Naive thymus-derived CD4-positive, alpha-beta T cell (primary cell): ENCODE data around the gene SOCS1. TPM values are rescaled to one million over a fixed set of nuclear protein-coding genes. Genes with fewer than 3 reads are reported as not detected.

Source experiments
- ATAC-seq: fragments of 150-1000 bp; cut with Tn5 transposase; 2 replicates; pipeline ENCODE4 v1.10.0; 2021; ENCODE audit warnings: mild to moderate bottlenecking, moderate library complexity
- CTCF ChIA-PET: fragments of 350-600 bp; sonication (Branson Sonifier 250); formaldehyde crosslinking; loops from one replicate; lab custom pipeline; 2021; ENCODE audit warnings: antibody characterized with exemption; lab: Charles Lee
- POLR2A ChIA-PET: fragments of 350-600 bp; sonication (Branson Sonifier 250); formaldehyde crosslinking; loops from one replicate; lab custom pipeline; 2021; ENCODE audit warnings: antibody characterized with exemption, inconsistent platforms; lab: Charles Lee
- DNase-seq, 9 donors: peaks; one replicate each; pipeline versions ENCODE4 v3.0.0 to v3.0.0-alpha.2; 2020 to 2022; ENCODE audit warnings: mixed read lengths in 1 of 9
- H3K27ac ChIP-seq: one replicate; pipeline ENCODE4 v1.7.0; 2013; ENCODE audit warnings: mild to moderate bottlenecking, low read depth, low read length, moderate library complexity
- H3K27me3 ChIP-seq, 2 donors: one replicate each; pipeline ENCODE4 v1.7.0; 2013; ENCODE audit warnings: low read length in 2 of 2, mild to moderate bottlenecking in 2 of 2, moderate library complexity in 2 of 2; ENCODE audit not compliant: control insufficient read depth in 2 of 2, insufficient read depth in 2 of 2
- H3K36me3 ChIP-seq, 3 experiments: 1 replicate in 2 of 3; 2 replicates in 1 of 3; pipeline ENCODE4 v1.7.0; 2013; ENCODE audit warnings: low read length in 3 of 3, mild to moderate bottlenecking in 3 of 3, moderate library complexity in 1 of 3; ENCODE audit not compliant: insufficient read depth in 3 of 3, control insufficient read depth in 2 of 3
- H3K4me1 ChIP-seq, 2 donors: one replicate each; pipeline ENCODE4 v1.7.0; 2013; ENCODE audit warnings: low read length in 2 of 2, mild to moderate bottlenecking in 2 of 2, moderate library complexity in 1 of 2; ENCODE audit not compliant: control insufficient read depth in 2 of 2, insufficient read depth in 2 of 2
- H3K4me3 ChIP-seq: 2 replicates; pipeline ENCODE4 v1.7.0; 2013; ENCODE audit warnings: mild to moderate bottlenecking, low read length
- H3K9me3 ChIP-seq, 3 experiments: 1 replicate in 2 of 3; 2 replicates in 1 of 3; pipeline ENCODE4 v1.7.0; 2013; ENCODE audit warnings: low read length in 3 of 3; ENCODE audit not compliant: control insufficient read depth in 2 of 3
- H3K27ac Mint-ChIP-seq, 9 donors: one replicate each; pipeline ENCODE4 v1.8.0; 2020 to 2022; ENCODE audit warnings: mixed read lengths in 9 of 9, mild to moderate bottlenecking in 8 of 9, moderate library complexity in 5 of 9, inconsistent platforms in 2 of 9
- H3K27me3 Mint-ChIP-seq, 5 donors: one replicate each; pipeline ENCODE4 v1.8.0; 2021 to 2022; ENCODE audit warnings: mixed read lengths in 5 of 5, mild to moderate bottlenecking in 1 of 5
- H3K36me3 Mint-ChIP-seq, 5 donors: one replicate each; pipeline ENCODE4 v1.8.0; 2020 to 2022; ENCODE audit warnings: mixed read lengths in 5 of 5, mild to moderate bottlenecking in 3 of 5, inconsistent platforms in 1 of 5
- H3K4me1 Mint-ChIP-seq, 7 donors: one replicate each; pipeline ENCODE4 v1.8.0; 2020 to 2022; ENCODE audit warnings: mixed read lengths in 7 of 7, mild to moderate bottlenecking in 3 of 7, inconsistent platforms in 1 of 7
- H3K4me3 Mint-ChIP-seq, 10 donors: one replicate each; pipeline ENCODE4 v1.8.0; 2020 to 2022; ENCODE audit warnings: mild to moderate bottlenecking in 10 of 10, mixed read lengths in 10 of 10, moderate library complexity in 6 of 10, inconsistent platforms in 2 of 10
- H3K9me3 Mint-ChIP-seq, 11 donors: one replicate each; pipeline ENCODE4 v1.8.0; 2020 to 2022; ENCODE audit warnings: mixed read lengths in 11 of 11, mild to moderate bottlenecking in 4 of 11, inconsistent platforms in 1 of 11, moderate library complexity in 1 of 11
- intact Hi-C, 2 donors: fragments of 100-400 bp; cut with micrococcal nuclease; formaldehyde crosslinking; loops; one replicate each; pipeline ENCODE4 v1.15.1; 2023
- polyA plus RNA-seq, 2 donors: library from polyadenylated mRNA; unstranded; fragments of 300-500 nt; fragmentation: Illumina TruSeq; gene quantifications; one replicate each; pipeline ENCODE4 v1.2.3, GENCODE V29; 2021
- total RNA-seq, 6 experiments: library from RNA in 5 of 6; stranded (reverse) in 5 of 6; gene quantifications; 1 replicate in 5 of 6; 2 replicates in 1 of 6; pipeline ENCODE4 v1.2.3 and lab custom pipeline; 2021 to 2026

The SOCS1 gene
- total and polyA plus RNA-seq, 7 experiments from 2014 or later = 12.8 to 191 (median 16.1) TPM

DNA sequence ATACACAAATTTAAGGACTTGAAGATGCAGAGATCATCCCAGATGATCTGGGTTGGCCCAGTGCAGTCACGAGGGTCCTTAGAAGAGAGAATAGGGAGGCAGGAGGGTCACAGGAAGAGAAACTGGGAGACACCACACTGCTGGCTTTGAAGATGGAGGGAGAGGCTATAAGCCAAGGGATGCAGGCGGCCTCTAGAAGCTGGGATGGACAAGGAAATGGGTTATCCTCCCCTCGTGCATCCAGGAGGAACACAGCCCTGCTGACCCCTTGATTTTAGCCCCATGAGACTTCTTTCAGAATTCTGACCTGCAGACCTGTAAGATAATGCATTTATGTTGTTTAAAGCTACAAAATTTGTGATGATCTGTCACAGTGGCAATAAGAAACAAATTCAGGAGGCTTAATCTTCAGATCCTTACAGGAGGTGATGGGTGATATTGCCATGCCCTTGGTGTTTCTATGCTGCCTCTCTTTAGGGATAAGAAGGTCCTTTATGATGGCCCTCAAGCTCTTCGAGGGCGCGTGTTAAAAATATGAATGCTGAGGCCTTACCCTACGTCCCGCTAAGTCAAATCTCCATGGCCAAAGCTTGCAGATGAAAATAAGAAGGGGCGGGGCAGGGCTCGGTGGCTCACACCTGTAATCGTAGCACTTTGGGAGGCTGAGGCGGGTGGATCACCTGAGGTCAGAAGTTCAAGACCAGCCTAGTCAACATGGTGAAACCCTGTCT is 21.8 kb upstream of the SOCS1 start:
- CTCF ChIA-PET = interaction anchor here (0.6 kb wide), 2 partner anchors 19 to 45 kb away, joined by 3 to 7 read pairs; no protein-coding TSS in a partner anchor
- peaks cover 0 to 22% (median 0%) of the 10 kb centered on the region in 5 donors for H3K27me3 Mint-ChIP-seq
- no peaks in the 10 kb centered on the region for H3K4me1 ChIP-seq
- no peak overlapping the region for H3K4me3 Mint-ChIP-seq
- peaks cover 0 to 16% (median 0%) of the 10 kb centered on the region in 7 donors for H3K4me1 Mint-ChIP-seq
- DNase-seq (no peak), ATAC-seq (no peak)
- H3K27ac Mint-ChIP-seq = peak overlapping the region in 1 of 9 donors; percentile 27
- no peak overlapping the region for H3K27ac ChIP-seq
- no peak overlapping the region for H3K4me3 ChIP-seq
- intact Hi-C loops = no loop called here
- POLR2A ChIA-PET = interaction anchor here (1.5 kb wide), 1 partner anchor 77 kb away, joined by 5 read pairs; no protein-coding TSS in a partner anchor
- H3K9me3 ChIP-seq = no peaks in the 10 kb centered on the region
- H3K27me3 ChIP-seq = no peaks in the 10 kb centered on the region
- H3K36me3 ChIP-seq = no peaks in the 10 kb centered on the region
- H3K9me3 Mint-ChIP-seq = peaks cover 0 to 2% (median 0%) of the 10 kb centered on the region in 11 donors
- no peaks in the 10 kb centered on the region for H3K36me3 Mint-ChIP-seq

DNA sequence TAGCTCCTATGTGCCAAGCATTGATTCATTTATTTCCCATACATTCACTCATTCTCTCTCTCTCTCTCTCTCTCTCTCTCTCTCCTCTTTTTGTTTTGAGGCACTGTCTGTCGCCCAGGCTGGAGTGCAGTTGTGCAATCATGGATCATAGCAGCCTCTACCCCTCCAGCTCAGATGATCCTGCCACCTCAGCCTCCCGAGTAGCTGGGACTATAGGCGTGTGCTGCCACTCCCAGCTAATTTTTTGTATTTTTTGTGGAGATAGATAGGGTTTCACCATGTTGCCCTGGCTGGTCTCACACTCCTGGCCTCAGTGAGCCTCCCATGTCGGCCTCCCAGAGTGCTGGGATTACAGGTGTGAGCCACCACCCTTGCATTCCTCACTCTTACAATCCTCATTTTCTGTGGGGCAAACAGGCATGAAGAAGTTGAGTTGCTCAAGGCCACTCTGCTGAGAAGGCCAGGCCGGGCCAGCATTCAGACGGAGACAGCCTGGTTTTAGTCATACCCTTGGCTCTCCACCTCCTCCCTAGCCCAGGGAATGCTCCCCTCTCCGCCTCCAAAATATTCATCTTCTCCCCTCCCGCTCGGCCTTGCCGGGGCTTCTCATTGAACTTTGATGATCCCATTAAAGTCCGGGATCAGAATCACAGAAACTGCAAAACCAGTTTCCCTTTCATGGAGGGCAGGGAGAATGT is 21.0 kb upstream of the SOCS1 start:
- Mint-ChIP-seq H3K4me1 (peaks cover 0 to 13% (median 0%) of the 10 kb centered on the region in 7 donors), H3K4me3 (no peak overlapping the region), H3K9me3 (peaks cover 0 to 2% (median 0%) of the 10 kb centered on the region in 11 donors), H3K27me3 (peaks cover 0 to 18% (median 0%) of the 10 kb centered on the region in 5 donors), H3K27ac (peak overlapping the region in 2 of 9 donors; percentile 12 to 27), H3K36me3 (no peaks in the 10 kb centered on the region)
- Histone ChIP-seq H3K4me3 (no peak overlapping the region), H3K36me3 (no peaks in the 10 kb centered on the region), H3K27ac (no peak overlapping the region), H3K27me3 (no peaks in the 10 kb centered on the region), H3K9me3 (no peaks in the 10 kb centered on the region), H3K4me1 (no peaks in the 10 kb centered on the region)
- DNase-seq (no peak), ATAC-seq (no peak)
- POLR2A ChIA-PET = interaction anchor here (1.5 kb wide), 1 partner anchor 78 kb away, joined by 5 read pairs; no protein-coding TSS in a partner anchor
- intact Hi-C loops = no loop called here
- CTCF ChIA-PET = no interaction called here

DNA sequence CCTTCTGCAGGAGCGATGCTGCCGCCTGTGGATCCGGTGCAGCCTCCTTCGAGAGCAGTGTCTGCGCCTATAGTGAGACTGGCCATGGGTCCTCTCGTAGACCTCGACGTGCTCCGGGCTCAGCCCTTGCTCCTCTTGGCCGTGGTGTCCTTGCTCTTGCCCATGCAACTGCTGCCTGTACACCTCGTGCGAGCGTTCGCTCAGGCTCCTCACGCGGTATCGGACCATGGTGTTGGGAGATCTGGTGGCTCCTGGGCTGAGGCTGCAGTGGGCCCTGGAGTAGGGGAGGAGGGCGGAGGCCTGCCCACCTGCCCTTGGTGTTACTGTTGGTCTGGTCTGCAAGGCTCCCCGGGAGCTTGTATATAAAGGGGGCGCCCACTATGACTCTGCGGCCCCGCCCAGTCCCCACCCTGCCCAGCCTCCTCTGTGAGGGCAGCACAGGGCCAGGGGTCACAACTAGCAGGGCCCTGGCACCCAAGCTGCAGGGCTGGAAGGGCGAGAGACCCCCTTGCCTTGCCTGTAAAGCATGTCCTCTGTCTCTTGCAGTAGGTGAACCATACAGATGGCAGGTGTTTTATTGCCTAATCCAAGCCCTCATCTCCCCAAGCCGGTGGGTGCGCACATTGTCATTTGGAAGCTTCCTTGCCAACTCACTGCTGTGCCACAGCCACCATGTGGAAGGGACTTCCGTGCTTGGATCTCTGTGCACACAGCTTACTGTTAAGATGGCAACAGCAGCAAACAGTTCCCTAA is 20.3 kb upstream of the SOCS1 start, which contains the start of gene PRM2:
Gene PRM2, minus strand, starts transcription at position 338 of the 753 bp plus-strand sequence. Its CDS starts 110 bp downstream, at position 228.
- Histone ChIP-seq H3K9me3 (no peaks in the 10 kb centered on the region), H3K4me1 (no peaks in the 10 kb centered on the region), H3K36me3 (no peaks in the 10 kb centered on the region), H3K27ac (no peak within 1 kb of the TSS), H3K4me3 (no peak within 1 kb of the TSS), H3K27me3 (no peaks in the 10 kb centered on the region)
- DNase-seq (no peak), ATAC-seq (no peak)
- H3K36me3 Mint-ChIP-seq = no peaks in the 10 kb centered on the region
- CTCF ChIA-PET = no interaction called here
- POLR2A ChIA-PET = no interaction called here
- H3K27ac Mint-ChIP-seq = peak within 1 kb of the TSS in 1 of 9 donors; percentile 12
- peaks cover 0 to 2% (median 0%) of the 10 kb centered on the region in 11 donors for H3K9me3 Mint-ChIP-seq
- peaks cover 0 to 16% (median 0%) of the 10 kb centered on the region in 5 donors for H3K27me3 Mint-ChIP-seq
- H3K4me3 Mint-ChIP-seq = no peak within 1 kb of the TSS
- intact Hi-C loops = no loop called here
- H3K4me1 Mint-ChIP-seq = peaks cover 0 to 12% (median 0%) of the 10 kb centered on the region in 7 donors

DNA sequence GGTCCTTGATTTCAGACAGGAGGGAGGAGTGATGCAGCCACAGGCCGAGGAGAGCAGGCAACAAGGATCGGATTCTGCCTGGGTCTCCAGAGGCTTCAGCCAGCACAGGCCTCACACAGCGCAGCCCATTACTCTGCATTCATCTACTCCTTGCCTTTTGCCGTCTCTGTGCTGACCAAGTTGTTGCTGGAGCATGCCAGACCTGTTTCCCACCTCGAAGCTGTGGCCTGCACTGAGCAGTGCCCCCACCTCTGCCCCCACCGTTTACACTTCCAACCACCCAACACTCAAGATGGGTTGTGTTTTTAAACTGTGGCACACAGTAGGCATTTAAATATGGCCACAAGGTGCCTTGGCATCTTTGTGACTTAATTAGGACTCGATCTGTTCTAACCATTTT is 19.0 kb upstream of the SOCS1 start:
- no peaks in the 10 kb centered on the region for H3K36me3 Mint-ChIP-seq
- DNase-seq (no peak), ATAC-seq (no peak)
- peaks cover 0 to 16% (median 0%) of the 10 kb centered on the region in 5 donors for H3K27me3 Mint-ChIP-seq
- CTCF ChIA-PET = no interaction called here
- Histone ChIP-seq H3K36me3 (no peaks in the 10 kb centered on the region), H3K4me3 (no peak overlapping the region), H3K27ac (no peak overlapping the region), H3K4me1 (no peaks in the 10 kb centered on the region), H3K27me3 (no peaks in the 10 kb centered on the region), H3K9me3 (no peaks in the 10 kb centered on the region)
- intact Hi-C loops = no loop called here
- POLR2A ChIA-PET = no interaction called here
- H3K4me3 Mint-ChIP-seq = no peak overlapping the region
- H3K9me3 Mint-ChIP-seq = no peaks in the 10 kb centered on the region
- no peak overlapping the region for H3K27ac Mint-ChIP-seq
- peaks cover 0 to 10% (median 0%) of the 10 kb centered on the region in 7 donors for H3K4me1 Mint-ChIP-seq

DNA sequence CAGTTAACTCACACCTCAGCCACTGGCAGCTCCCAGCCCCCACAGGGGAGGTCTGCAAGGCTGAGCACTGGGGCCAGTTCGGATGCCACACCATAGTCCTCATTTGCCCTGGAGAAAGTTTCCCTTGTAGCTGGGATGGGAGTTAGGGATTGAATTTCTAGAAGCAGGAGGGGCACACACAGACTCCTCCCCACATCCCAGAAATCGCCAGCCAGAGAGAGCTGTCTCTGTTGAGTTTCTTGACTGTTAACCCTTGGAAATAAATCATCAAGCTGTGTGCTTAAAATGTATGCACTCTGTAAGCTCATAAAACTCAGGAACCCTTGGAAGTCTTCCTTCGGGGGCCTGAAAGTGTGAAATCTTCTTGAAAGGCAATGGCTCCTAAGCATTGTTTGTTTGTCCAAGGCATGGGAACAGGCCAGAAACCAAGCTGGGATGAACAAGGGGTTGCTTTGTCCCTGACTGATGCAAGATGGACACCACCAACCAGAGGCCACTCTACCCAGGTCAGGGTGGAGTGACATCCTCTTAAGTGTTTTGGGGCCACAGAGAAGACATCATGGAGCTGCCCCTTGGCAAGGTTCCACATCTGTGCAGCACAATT is 17.8 kb upstream of the SOCS1 start:
- ATAC-seq (no peak), DNase-seq (no peak)
- no peaks in the 10 kb centered on the region for H3K36me3 ChIP-seq
- H3K27me3 ChIP-seq = no peaks in the 10 kb centered on the region
- no peaks in the 10 kb centered on the region for H3K9me3 ChIP-seq
- intact Hi-C loops = no loop called here
- H3K9me3 Mint-ChIP-seq = no peaks in the 10 kb centered on the region
- ChIA-PET POLR2A (interaction anchor here (0.7 kb wide), 2 partner anchors 12 to 35 kb away, joined by 3 read pairs; no protein-coding TSS in a partner anchor), CTCF (no interaction called here)
- no peak overlapping the region for H3K27ac Mint-ChIP-seq
- H3K4me1 Mint-ChIP-seq = peaks cover 0 to 5% (median 0%) of the 10 kb centered on the region in 7 donors
- H3K27ac ChIP-seq = no peak overlapping the region
- no peak overlapping the region for H3K4me3 Mint-ChIP-seq
- H3K27me3 Mint-ChIP-seq = peaks cover 0 to 13% (median 0%) of the 10 kb centered on the region in 5 donors
- H3K36me3 Mint-ChIP-seq = no peaks in the 10 kb centered on the region
- no peak overlapping the region for H3K4me3 ChIP-seq
- H3K4me1 ChIP-seq = no peaks in the 10 kb centered on the region
